HL-60 (cell line): ENCODE data around the gene CABP5.

Source experiments
- GABPA ChIP-seq: IDR thresholded peaks from 2 replicates; pipeline ENCODE4 v1.6.1; 2012; ENCODE audit warnings: low read depth
- POLR2AphosphoS5 ChIP-seq: IDR thresholded peaks from 2 replicates; pipeline ENCODE4 v1.6.1; 2012; ENCODE audit warnings: low read depth
- SPI1 ChIP-seq: IDR thresholded peaks from 2 replicates; pipeline ENCODE4 v1.6.1; 2012; ENCODE audit warnings: low read depth, mild to moderate bottlenecking, borderline replicate concordance
- TF ChIP-seq, protein P1 (sequence below): IDR thresholded peaks from one replicate; pipeline ENCODE4 v1.5.1; 2011; ENCODE audit warnings: low read length, control low read depth, inconsistent platforms; ENCODE audit not compliant: insufficient read depth
- TF ChIP-seq, protein P2 (sequence below): IDR thresholded peaks from 2 replicates; pipeline ENCODE4 v1.6.1; 2012; ENCODE audit warnings: low read depth; ENCODE audit not compliant: insufficient replicate concordance

GRCh38 chr19:48061401-48062344 lies 17.8 kb upstream of the CABP5 start:
- TF ChIP-seq, protein P1, sequence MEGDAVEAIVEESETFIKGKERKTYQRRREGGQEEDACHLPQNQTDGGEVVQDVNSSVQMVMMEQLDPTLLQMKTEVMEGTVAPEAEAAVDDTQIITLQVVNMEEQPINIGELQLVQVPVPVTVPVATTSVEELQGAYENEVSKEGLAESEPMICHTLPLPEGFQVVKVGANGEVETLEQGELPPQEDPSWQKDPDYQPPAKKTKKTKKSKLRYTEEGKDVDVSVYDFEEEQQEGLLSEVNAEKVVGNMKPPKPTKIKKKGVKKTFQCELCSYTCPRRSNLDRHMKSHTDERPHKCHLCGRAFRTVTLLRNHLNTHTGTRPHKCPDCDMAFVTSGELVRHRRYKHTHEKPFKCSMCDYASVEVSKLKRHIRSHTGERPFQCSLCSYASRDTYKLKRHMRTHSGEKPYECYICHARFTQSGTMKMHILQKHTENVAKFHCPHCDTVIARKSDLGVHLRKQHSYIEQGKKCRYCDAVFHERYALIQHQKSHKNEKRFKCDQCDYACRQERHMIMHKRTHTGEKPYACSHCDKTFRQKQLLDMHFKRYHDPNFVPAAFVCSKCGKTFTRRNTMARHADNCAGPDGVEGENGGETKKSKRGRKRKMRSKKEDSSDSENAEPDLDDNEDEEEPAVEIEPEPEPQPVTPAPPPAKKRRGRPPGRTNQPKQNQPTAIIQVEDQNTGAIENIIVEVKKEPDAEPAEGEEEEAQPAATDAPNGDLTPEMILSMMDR: no peak
- TF ChIP-seq, protein P2, sequence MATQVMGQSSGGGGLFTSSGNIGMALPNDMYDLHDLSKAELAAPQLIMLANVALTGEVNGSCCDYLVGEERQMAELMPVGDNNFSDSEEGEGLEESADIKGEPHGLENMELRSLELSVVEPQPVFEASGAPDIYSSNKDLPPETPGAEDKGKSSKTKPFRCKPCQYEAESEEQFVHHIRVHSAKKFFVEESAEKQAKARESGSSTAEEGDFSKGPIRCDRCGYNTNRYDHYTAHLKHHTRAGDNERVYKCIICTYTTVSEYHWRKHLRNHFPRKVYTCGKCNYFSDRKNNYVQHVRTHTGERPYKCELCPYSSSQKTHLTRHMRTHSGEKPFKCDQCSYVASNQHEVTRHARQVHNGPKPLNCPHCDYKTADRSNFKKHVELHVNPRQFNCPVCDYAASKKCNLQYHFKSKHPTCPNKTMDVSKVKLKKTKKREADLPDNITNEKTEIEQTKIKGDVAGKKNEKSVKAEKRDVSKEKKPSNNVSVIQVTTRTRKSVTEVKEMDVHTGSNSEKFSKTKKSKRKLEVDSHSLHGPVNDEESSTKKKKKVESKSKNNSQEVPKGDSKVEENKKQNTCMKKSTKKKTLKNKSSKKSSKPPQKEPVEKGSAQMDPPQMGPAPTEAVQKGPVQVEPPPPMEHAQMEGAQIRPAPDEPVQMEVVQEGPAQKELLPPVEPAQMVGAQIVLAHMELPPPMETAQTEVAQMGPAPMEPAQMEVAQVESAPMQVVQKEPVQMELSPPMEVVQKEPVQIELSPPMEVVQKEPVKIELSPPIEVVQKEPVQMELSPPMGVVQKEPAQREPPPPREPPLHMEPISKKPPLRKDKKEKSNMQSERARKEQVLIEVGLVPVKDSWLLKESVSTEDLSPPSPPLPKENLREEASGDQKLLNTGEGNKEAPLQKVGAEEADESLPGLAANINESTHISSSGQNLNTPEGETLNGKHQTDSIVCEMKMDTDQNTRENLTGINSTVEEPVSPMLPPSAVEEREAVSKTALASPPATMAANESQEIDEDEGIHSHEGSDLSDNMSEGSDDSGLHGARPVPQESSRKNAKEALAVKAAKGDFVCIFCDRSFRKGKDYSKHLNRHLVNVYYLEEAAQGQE: no peak
- TF ChIP-seq POLR2AphosphoS5 (no peak), GABPA (no peak), SPI1 (no peak)
